Tibial nerve (tissue), 4 donors: ENCODE data around the gene SPSB3. TPM values are rescaled to one million over a fixed set of nuclear protein-coding genes. Genes with fewer than 3 reads are reported as not detected.
"Not testable (repeated sequence)": the region's sequence is repeated elsewhere in the genome, so short reads cannot be mapped to it uniquely, and the experiment has no call there.

Experiments
- DNase-seq, 2 donors: peaks; one replicate each; pipeline ENCODE4 v3.0.0-alpha.2; 2019; ENCODE audit warnings: low spot score in 2 of 2
- H3K27ac ChIP-seq, 4 donors: fragments of 200-600 bp; sonication (generic) in 3 of 4; one replicate each; pipeline ENCODE4 v1.5.1; 2017 to 2019; ENCODE audit warnings: mild to moderate bottlenecking in 1 of 4
- H3K27me3 ChIP-seq, 2 donors: fragments of 200-600 bp; sonication (generic) in 1 of 2; one replicate each; pipeline versions ENCODE4 v1.5.1 to v1.6.0; 2017 to 2019
- H3K36me3 ChIP-seq, 3 donors: fragments of 200-600 bp; sonication (generic); one replicate each; pipeline ENCODE4 v1.5.1; 2018 to 2019
- H3K4me1 ChIP-seq, 4 donors: fragments of 200-600 bp; sonication (generic) in 3 of 4; one replicate each; pipeline ENCODE4 v1.5.1; 2017 to 2019
- H3K4me3 ChIP-seq, 4 donors: fragments of 200-600 bp; sonication (generic) in 3 of 4; one replicate each; pipeline ENCODE4 v1.5.1; 2017 to 2019; ENCODE audit warnings: mild to moderate bottlenecking in 1 of 4, moderate library complexity in 1 of 4
- H3K9me3 ChIP-seq, 4 donors: fragments of 200-600 bp; sonication (generic) in 3 of 4; one replicate each; pipeline ENCODE4 v1.5.1; 2017 to 2019
- CTCF ChIP-seq, 5 experiments: fragments of 200-600 bp in 3 of 5; fragments of 450-650 bp in 2 of 5; sonication (generic) in 3 of 5; IDR thresholded peaks; one replicate each; pipeline ENCODE4 v1.5.1; 2016 to 2019; ENCODE audit warnings: antibody characterized with exemption in 5 of 5, mild to moderate bottlenecking in 3 of 5, moderate library complexity in 2 of 5
- EP300 ChIP-seq, 2 donors: sonication (generic); formaldehyde crosslinking; IDR thresholded peaks; one replicate each; pipeline ENCODE4 v1.6.1; 2017; ENCODE audit warnings: antibody characterized with exemption in 2 of 2, mild to moderate bottlenecking in 1 of 2
- POLR2A ChIP-seq, 2 donors: fragments of 450-650 bp; IDR thresholded peaks; one replicate each; pipeline ENCODE4 v1.6.1; 2017; ENCODE audit warnings: antibody characterized with exemption in 2 of 2, mild to moderate bottlenecking in 2 of 2, moderate library complexity in 2 of 2
- WGBS, 2 donors: methylation state at CpG; one replicate each; pipeline ENCODE4 v1.1.5; 2018; 5-methylcytosine and 5-hydroxymethylcytosine counted together
- total RNA-seq, 4 donors: library from RNA; depleted of rRNA; stranded (reverse); fragments of >200 nt; gene quantifications; one replicate each; pipeline ENCODE4 v1.1.0, GENCODE V29; 2016

SPSB3 gene
- total RNA-seq, 4 donors from 2014 or later: 90.7 to 122 (median 112) TPM

GRCh38 chr16:1741553-1742165 is 40.7 kb downstream of the SPSB3 start:
- H3K9me3 ChIP-seq: no peaks in the 10 kb centered on the region
- no peak for TF ChIP-seq EP300 (IDR thresholded peaks at IDR 0.05)
- TF ChIP-seq CTCF (IDR thresholded peaks at IDR 0.05): no peak
- no peak for TF ChIP-seq POLR2A (IDR thresholded peaks at IDR 0.05)
- H3K36me3 ChIP-seq: peaks cover 0 to 65% (median 8%) of the 10 kb centered on the region in 3 donors
- no peak overlapping the region for H3K4me3 ChIP-seq
- DNase-seq: no peak
- 87 to 91% methylated on average over 13 to 16 of the region's 19 CpGs for WGBS, 2 donors
- H3K4me1 ChIP-seq: no peaks in the 10 kb centered on the region
- H3K27me3 ChIP-seq: no peaks in the 10 kb centered on the region
- H3K27ac ChIP-seq: no peak overlapping the region

GRCh38 chr16:1740781-1741490 is 41.4 kb downstream of the SPSB3 start:
- no peak for DNase-seq
- Histone ChIP-seq H3K27ac (no peak overlapping the region), H3K9me3 (no peaks in the 10 kb centered on the region), H3K27me3 (no peaks in the 10 kb centered on the region), H3K4me3 (no peak overlapping the region), H3K36me3 (peaks cover 0 to 58% (median 8%) of the 10 kb centered on the region in 3 donors), H3K4me1 (no peaks in the 10 kb centered on the region)
- 78 to 86% methylated on average over 28 to 29 of the region's 30 CpGs for WGBS, 2 donors
- TF ChIP-seq EP300 (IDR thresholded peaks at IDR 0.05): no peak
- TF ChIP-seq POLR2A (IDR thresholded peaks at IDR 0.05): no peak
- TF ChIP-seq CTCF (IDR thresholded peaks at IDR 0.05): no peak

GRCh38 chr16:1740234-1740633 is 42.1 kb downstream of the SPSB3 start:
- Histone ChIP-seq H3K9me3 (no peaks in the 10 kb centered on the region), H3K4me3 (no peak overlapping the region), H3K4me1 (no peaks in the 10 kb centered on the region), H3K36me3 (peaks cover 0 to 50% (median 8%) of the 10 kb centered on the region in 3 donors), H3K27me3 (no peaks in the 10 kb centered on the region), H3K27ac (no peak overlapping the region)
- DNase-seq: no peak
- TF ChIP-seq EP300 (IDR thresholded peaks at IDR 0.05) (no peak), CTCF (IDR thresholded peaks at IDR 0.05) (no peak), POLR2A (IDR thresholded peaks at IDR 0.05) (no peak)
- 96 to 99% methylated on average over 33 of the region's 33 CpGs for WGBS, 2 donors

DNA sequence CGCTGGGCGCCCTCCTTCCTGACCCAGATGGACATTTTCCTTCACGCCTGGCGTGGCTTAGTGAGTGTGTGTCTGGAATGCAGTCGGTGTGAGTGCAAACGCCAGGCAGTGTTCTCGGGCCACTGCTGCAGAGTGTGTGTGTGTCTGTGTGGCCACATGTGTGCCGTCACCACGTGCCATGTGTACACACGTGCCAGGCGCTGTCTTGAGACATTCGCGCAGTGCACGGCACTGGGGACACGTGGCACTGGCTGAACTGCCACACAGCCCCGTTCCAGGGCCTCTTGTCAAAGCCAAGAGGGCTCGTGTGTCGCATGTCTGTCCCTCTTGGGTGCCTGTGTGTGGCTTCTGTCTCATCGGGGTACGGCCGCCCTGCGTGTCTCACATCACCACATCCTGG is 47.6 kb downstream of the SPSB3 start:
- no peak for TF ChIP-seq CTCF (IDR thresholded peaks at IDR 0.05)
- no peak for TF ChIP-seq EP300 (IDR thresholded peaks at IDR 0.05)
- no peak for TF ChIP-seq POLR2A (IDR thresholded peaks at IDR 0.05)
- H3K36me3 ChIP-seq: peaks cover 0 to 52% (median 10%) of the 10 kb centered on the region in 3 donors
- peaks cover 0 to 6% (median 0%) of the 10 kb centered on the region in 4 donors for H3K4me1 ChIP-seq
- H3K27me3 ChIP-seq: no peaks in the 10 kb centered on the region
- no peak for DNase-seq
- 96 to 98% methylated on average over 18 to 21 of the region's 22 CpGs for WGBS, 2 donors
- H3K9me3 ChIP-seq: no peaks in the 10 kb centered on the region
- H3K27ac ChIP-seq: no peak overlapping the region
- H3K4me3 ChIP-seq: no peak overlapping the region

- TF ChIP-seq CTCF (IDR thresholded peaks at IDR 0.05): no peak
- TF ChIP-seq EP300 (IDR thresholded peaks at IDR 0.05): no peak
- TF ChIP-seq POLR2A (IDR thresholded peaks at IDR 0.05): no peak
- no peak for DNase-seq
- H3K4me1 ChIP-seq: peaks cover 0 to 6% (median 0%) of the 10 kb centered on the region in 4 donors
- WGBS, 2 donors: 88 to 95% methylated on average over 8 to 17 of the region's 22 CpGs
- no peaks in the 10 kb centered on the region for H3K27me3 ChIP-seq
- no peak overlapping the region for H3K27ac ChIP-seq
- no peaks in the 10 kb centered on the region for H3K9me3 ChIP-seq
- peaks cover 0 to 59% (median 13%) of the 10 kb centered on the region in 3 donors for H3K36me3 ChIP-seq
- no peak overlapping the region for H3K4me3 ChIP-seq
Measured at GRCh38 chr16:1734123-1734522, 48.2 kb downstream of the SPSB3 start.

DNA sequence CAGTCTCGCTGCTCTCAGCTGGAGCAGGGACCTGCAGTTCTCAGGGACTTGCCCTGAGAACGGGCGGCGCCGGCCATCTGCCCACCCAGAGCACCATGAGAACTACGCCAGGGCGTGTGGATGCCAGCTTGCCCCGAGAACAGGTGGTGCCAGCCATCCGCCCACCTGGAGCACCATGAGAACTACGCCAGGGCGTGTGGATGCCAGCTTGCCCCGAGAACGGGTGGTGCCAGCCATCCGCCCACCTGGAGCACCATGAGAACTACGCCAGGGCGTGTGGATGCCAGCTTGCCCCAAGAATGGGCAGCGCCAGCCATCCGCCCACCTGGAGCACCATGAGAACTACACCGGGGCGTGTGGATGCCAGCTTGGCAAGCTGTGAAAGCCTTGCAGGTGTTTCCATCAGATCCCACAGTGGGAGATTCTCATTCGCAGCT is 49.8 kb downstream of the SPSB3 start:
- DNase-seq, H3K4me3 ChIP-seq, H3K27ac ChIP-seq, H3K27me3 ChIP-seq, H3K4me1 ChIP-seq, H3K9me3 ChIP-seq: not testable (repeated sequence)
- WGBS, 2 donors: 89 to 93% methylated on average over 8 to 21 of the region's 21 CpGs
- peaks cover 0 to 75% (median 24%) of the 10 kb centered on the region in 3 donors for H3K36me3 ChIP-seq
